HG02885 (cell line): ENCODE data around the gene CCR2.
"Not testable (repeated sequence)": the region's sequence is repeated elsewhere in the genome, so short reads cannot be mapped to it uniquely, and the experiment has no call there.

Experiments
- ATAC-seq: cut with Tn5 transposase; IDR thresholded peaks from one replicate; pipeline ENCODE4 v1.9.1; 2021; ENCODE audit warnings: mild to moderate bottlenecking; ENCODE audit not compliant: unreplicated experiment, poor library complexity

Gene CCR2

GRCh38 chr3:46399557-46399956 lies 45.6 kb downstream of the CCR2 start:
- no peak for ATAC-seq

- no peak for ATAC-seq
These were observed 46.3 kb downstream of the CCR2 start for GRCh38 chr3:46400000-46400734.

- no peak for ATAC-seq
These were observed 46.9 kb downstream of the CCR2 start for GRCh38 chr3:46400846-46401245.

- ATAC-seq: no peak
These were observed 47.7 kb downstream of the CCR2 start for GRCh38 chr3:46401579-46401978.

- not testable (repeated sequence) for ATAC-seq
These were observed 49.0 kb downstream of the CCR2 start for GRCh38 chr3:46402902-46403301.

GRCh38 chr3:46405301-46406019 lies 51.5 kb downstream of the CCR2 start:
- ATAC-seq: no peak

- ATAC-seq: no peak
These were observed 52.5 kb downstream of the CCR2 start for GRCh38 chr3:46406443-46406787.

- ATAC-seq: no peak
These were observed 53.1 kb downstream of the CCR2 start, which contains the start of the genes CCR5AS and CCRL2 for GRCh38 chr3:46406788-46407611. Gene CCR5AS, minus strand, starts transcription at chr3:46407066. Gene CCRL2, plus strand, starts transcription at chr3:46407259. Its CDS starts 821 bp downstream, at chr3:46408080.

- no peak for ATAC-seq
These were observed 54.1 kb downstream of the CCR2 start for GRCh38 chr3:46407970-46408369.

- ATAC-seq: no peak
These were observed 54.9 kb downstream of the CCR2 start for GRCh38 chr3:46408853-46409252.

- ATAC-seq: no peak
These were observed 56.0 kb downstream of the CCR2 start for GRCh38 chr3:46409739-46410489.
